CD14-positive monocyte (primary cell): ENCODE data around the gene TBC1D30. TPM values are rescaled to one million over a fixed set of nuclear protein-coding genes. Genes with fewer than 3 reads are reported as not detected.

ENCODE experiments used
- DNase-seq, 3 donors: peaks; one replicate each; pipeline ENCODE4 v3.0.0-alpha.2; 2011 to 2022
- H2AFZ ChIP-seq: 2 replicates; pipeline ENCODE4 v1.6.0; 2012; ENCODE audit warnings: mild to moderate bottlenecking, low read depth, low read length, inconsistent platforms; ENCODE audit not compliant: insufficient read depth, poor library complexity, severe bottlenecking
- H3K27ac ChIP-seq, 2 donors: 1 replicate in 1 of 2; 2 replicates in 1 of 2; pipeline ENCODE4 v1.5.1; 2012 to 2013; ENCODE audit warnings: low read length in 2 of 2, control low read depth in 1 of 2, inconsistent platforms in 1 of 2, low read depth in 1 of 2, mild to moderate bottlenecking in 1 of 2
- H3K27me3 ChIP-seq, 2 donors: one replicate each; pipeline versions ENCODE4 v1.6.0 to v1.6.1; 2011 to 2013; ENCODE audit warnings: low read length in 2 of 2; ENCODE audit not compliant: control insufficient read depth in 2 of 2, insufficient read depth in 2 of 2
- H3K36me3 ChIP-seq, 2 donors: replicated peaks in 1 of 2; 1 replicate in 1 of 2; 2 replicates in 1 of 2; pipeline versions ENCODE4 v1.5.1 to v1.6.1; 2012 to 2013; ENCODE audit warnings: low read length in 2 of 2, control low read depth in 1 of 2, inconsistent platforms in 1 of 2, mild to moderate bottlenecking in 1 of 2; ENCODE audit not compliant: insufficient read depth in 2 of 2, control insufficient read depth in 1 of 2
- H3K4me1 ChIP-seq, 2 donors: 1 replicate in 1 of 2; 2 replicates in 1 of 2; pipeline versions ENCODE4 v1.5.1 to v1.6.1; 2012 to 2013; ENCODE audit warnings: low read length in 2 of 2, control low read depth in 1 of 2, inconsistent platforms in 1 of 2, mild to moderate bottlenecking in 1 of 2, moderate library complexity in 1 of 2; ENCODE audit not compliant: insufficient read depth in 2 of 2, control insufficient read depth in 1 of 2
- H3K4me2 ChIP-seq: replicated peaks from 2 replicates; pipeline ENCODE3; 2012; ENCODE audit warnings: low read length, moderate library complexity, mild to moderate bottlenecking; ENCODE audit not compliant: poor library complexity, severe bottlenecking; ENCODE audit errors: extremely low read depth
- H3K4me3 ChIP-seq, 3 experiments: fragments of 200-600 bp in 1 of 3; sonication (generic) in 1 of 3; replicated peaks in 1 of 3; 1 replicate in 2 of 3; 2 replicates in 1 of 3; pipeline ENCODE4 v1.5.1; 2011 to 2013; ENCODE audit warnings: low read length in 3 of 3, mild to moderate bottlenecking in 3 of 3, control low read depth in 2 of 3, low read depth in 2 of 3, inconsistent platforms in 1 of 3, moderate library complexity in 1 of 3
- H3K79me2 ChIP-seq: 2 replicates; pipeline ENCODE4 v1.6.0; 2012; ENCODE audit warnings: mild to moderate bottlenecking, control low read depth, inconsistent platforms, low read length, moderate library complexity; ENCODE audit not compliant: insufficient read depth
- H3K9ac ChIP-seq: 2 replicates; pipeline ENCODE4 v1.6.0; 2017; ENCODE audit warnings: low read length, mild to moderate bottlenecking; ENCODE audit not compliant: insufficient read depth, poor library complexity, severe bottlenecking
- H3K9me3 ChIP-seq, 2 donors: replicated peaks in 1 of 2; 1 replicate in 1 of 2; 2 replicates in 1 of 2; pipeline versions ENCODE4 v1.5.1 to v1.6.1; 2012 to 2013; ENCODE audit warnings: low read length in 2 of 2, control low read depth in 1 of 2; ENCODE audit not compliant: control insufficient read depth in 1 of 2, insufficient read depth in 1 of 2
- H4K20me1 ChIP-seq: 2 replicates; pipeline ENCODE4 v1.6.0; 2012; ENCODE audit warnings: mild to moderate bottlenecking, low read length, control low read depth, moderate library complexity; ENCODE audit not compliant: insufficient read depth
- H3K27ac Mint-ChIP-seq, 7 donors: one replicate each; pipeline ENCODE4 v1.8.0; 2020; ENCODE audit warnings: mild to moderate bottlenecking in 7 of 7, mixed read lengths in 7 of 7, moderate library complexity in 6 of 7, inconsistent platforms in 2 of 7
- H3K27me3 Mint-ChIP-seq, 3 donors: one replicate each; pipeline ENCODE4 v1.8.0; 2021 to 2022; ENCODE audit warnings: low read depth in 3 of 3, mild to moderate bottlenecking in 3 of 3, mixed read lengths in 3 of 3, moderate library complexity in 3 of 3, inconsistent platforms in 1 of 3
- H3K36me3 Mint-ChIP-seq, 2 donors: one replicate each; pipeline ENCODE4 v1.8.0; 2020; ENCODE audit warnings: mixed read lengths in 2 of 2, inconsistent platforms in 1 of 2, mild to moderate bottlenecking in 1 of 2
- H3K4me1 Mint-ChIP-seq: one replicate; pipeline ENCODE4 v1.8.0; 2020; ENCODE audit warnings: mild to moderate bottlenecking, mixed read lengths
- H3K4me3 Mint-ChIP-seq, 2 donors: one replicate each; pipeline ENCODE4 v1.8.0; 2020; ENCODE audit warnings: mild to moderate bottlenecking in 2 of 2, mixed read lengths in 2 of 2, moderate library complexity in 1 of 2
- H3K9me3 Mint-ChIP-seq, 7 donors: one replicate each; pipeline ENCODE4 v1.8.0; 2020 to 2022; ENCODE audit warnings: mixed read lengths in 7 of 7, mild to moderate bottlenecking in 6 of 7, moderate library complexity in 6 of 7, inconsistent platforms in 2 of 7
- WGBS: methylation state at CpG from one replicate; pipeline ENCODE4 v1.1.5; 2013; ENCODE audit warnings: missing lambda C conversion rate; ENCODE audit not compliant: insufficient coverage; 5-methylcytosine and 5-hydroxymethylcytosine counted together
- intact Hi-C, 2 donors: fragments of 100-400 bp; cut with micrococcal nuclease; formaldehyde crosslinking; loops; one replicate each; pipeline versions ENCODE4 v1.15.0 to v1.15.1; 2023
- polyA plus RNA-seq, 3 donors: library from polyadenylated mRNA; depleted of rRNA in 1 of 3; unstranded in 2 of 3; stranded (reverse) in 1 of 3; fragments of 300-500 nt in 2 of 3; fragments of >200 nt in 1 of 3; fragmentation: Illumina TruSeq in 2 of 3; gene quantifications; 1 replicate in 2 of 3; 2 replicates in 1 of 3; pipeline ENCODE4 v1.2.3, GENCODE V29; 2012 to 2021
- TF ChIP-seq, protein P1 (sequence below): fragments of 200-600 bp; IDR thresholded peaks from one replicate; pipeline ENCODE4 v1.8.0; 2022; ENCODE audit warnings: antibody characterized with exemption, mild to moderate bottlenecking

TBC1D30 gene
- polyA plus RNA-seq, 3 donors = 1.1 to 2.8 (median 2.7) TPM

DNA sequence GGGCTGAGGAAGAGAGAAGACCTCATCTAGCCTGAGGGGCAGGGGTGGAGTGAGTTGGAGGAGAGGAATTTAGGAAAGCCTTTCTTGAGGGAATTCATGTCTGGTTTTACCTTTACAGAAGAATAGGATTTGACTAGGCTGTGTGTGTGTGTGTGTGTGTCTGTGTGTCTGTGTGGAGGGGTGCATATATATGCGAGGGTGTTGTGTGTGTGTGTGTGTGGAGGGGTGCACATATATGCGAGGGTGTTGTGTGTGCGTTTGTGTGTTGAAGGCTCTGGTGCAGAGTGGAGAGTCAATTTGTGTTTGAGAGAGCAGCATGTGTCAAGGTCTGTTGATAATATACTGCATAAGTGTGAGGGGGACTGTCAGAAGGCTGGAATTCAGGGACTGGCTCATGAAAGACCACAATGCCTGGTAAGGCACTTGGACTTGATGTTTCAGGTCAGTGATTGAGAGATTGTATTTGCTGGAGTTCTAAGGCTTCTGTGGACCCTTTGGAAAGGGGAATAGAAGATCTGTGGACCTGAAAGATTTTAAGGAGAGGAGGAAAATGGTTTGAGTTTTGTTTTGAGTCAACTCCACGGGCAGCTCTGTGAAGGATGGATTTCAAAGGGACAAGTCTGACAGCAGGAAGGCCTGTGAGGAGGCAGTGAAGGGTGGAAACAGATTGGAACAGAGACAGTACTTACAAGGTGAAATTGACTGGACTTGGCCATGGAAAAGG, 34.6 kb downstream of the TBC1D30 start:
- no peaks in the 10 kb centered on the region for H3K79me2 ChIP-seq
- Mint-ChIP-seq H3K36me3 (no peaks in the 10 kb centered on the region), H3K4me1 (no peaks in the 10 kb centered on the region), H3K27me3 (peaks cover 7 to 12% (median 10%) of the 10 kb centered on the region in 3 donors), H3K27ac (peak overlapping the region in 1 of 7 donors; percentile 0), H3K4me3 (no peak overlapping the region), H3K9me3 (peaks cover 0 to 2% (median 0%) of the 10 kb centered on the region in 7 donors)
- H3K27ac ChIP-seq = no peak overlapping the region
- peaks cover 2 to 3% of the 10 kb centered on the region in 2 donors for H3K27me3 ChIP-seq
- H3K4me1 ChIP-seq = no peaks in the 10 kb centered on the region
- H3K36me3 ChIP-seq = no peaks in the 10 kb centered on the region
- no peak overlapping the region for H2AFZ ChIP-seq
- 88% methylated on average over 4 of the region's 4 CpGs for WGBS
- no peak overlapping the region for H3K4me3 ChIP-seq
- intact Hi-C loops = no loop called here
- H3K9ac ChIP-seq = no peak overlapping the region
- H3K4me2 ChIP-seq = no peak overlapping the region
- no peak for DNase-seq
- H3K9me3 ChIP-seq = no peaks in the 10 kb centered on the region
- H4K20me1 ChIP-seq = no peaks in the 10 kb centered on the region
- TF ChIP-seq, protein P1, sequence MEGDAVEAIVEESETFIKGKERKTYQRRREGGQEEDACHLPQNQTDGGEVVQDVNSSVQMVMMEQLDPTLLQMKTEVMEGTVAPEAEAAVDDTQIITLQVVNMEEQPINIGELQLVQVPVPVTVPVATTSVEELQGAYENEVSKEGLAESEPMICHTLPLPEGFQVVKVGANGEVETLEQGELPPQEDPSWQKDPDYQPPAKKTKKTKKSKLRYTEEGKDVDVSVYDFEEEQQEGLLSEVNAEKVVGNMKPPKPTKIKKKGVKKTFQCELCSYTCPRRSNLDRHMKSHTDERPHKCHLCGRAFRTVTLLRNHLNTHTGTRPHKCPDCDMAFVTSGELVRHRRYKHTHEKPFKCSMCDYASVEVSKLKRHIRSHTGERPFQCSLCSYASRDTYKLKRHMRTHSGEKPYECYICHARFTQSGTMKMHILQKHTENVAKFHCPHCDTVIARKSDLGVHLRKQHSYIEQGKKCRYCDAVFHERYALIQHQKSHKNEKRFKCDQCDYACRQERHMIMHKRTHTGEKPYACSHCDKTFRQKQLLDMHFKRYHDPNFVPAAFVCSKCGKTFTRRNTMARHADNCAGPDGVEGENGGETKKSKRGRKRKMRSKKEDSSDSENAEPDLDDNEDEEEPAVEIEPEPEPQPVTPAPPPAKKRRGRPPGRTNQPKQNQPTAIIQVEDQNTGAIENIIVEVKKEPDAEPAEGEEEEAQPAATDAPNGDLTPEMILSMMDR = no peak

DNA sequence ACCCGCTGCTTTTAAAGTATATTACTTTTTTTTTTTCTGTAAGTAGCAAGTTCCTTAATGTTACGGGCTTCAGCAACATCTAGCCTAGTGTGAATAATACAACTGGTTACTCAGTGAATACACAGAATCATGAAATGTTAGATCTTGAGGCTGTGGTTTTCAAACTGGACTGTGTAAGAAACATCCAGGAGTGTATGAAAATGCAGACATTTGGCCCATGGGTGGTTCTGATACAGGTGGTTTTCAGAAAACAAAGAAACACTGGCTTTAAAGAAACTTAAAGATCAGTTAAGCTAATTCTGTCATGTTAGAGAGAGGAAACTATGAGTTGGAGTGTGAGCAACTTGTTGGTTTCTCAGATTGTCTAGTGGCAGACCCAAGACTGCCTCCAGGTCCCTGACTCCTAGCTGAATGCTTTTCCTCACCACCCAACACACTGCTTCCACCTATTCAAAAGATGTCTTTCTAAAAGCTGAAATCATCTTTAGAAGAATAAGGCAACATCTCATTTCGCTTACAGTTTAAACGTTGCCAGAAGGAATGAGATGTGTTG, 36.1 kb downstream of the TBC1D30 start:
- Histone ChIP-seq H3K4me3 (no peak overlapping the region), H3K79me2 (no peaks in the 10 kb centered on the region), H4K20me1 (no peaks in the 10 kb centered on the region), H3K4me1 (no peaks in the 10 kb centered on the region), H3K4me2 (no peak overlapping the region), H3K27me3 (peaks cover 4 to 8% of the 10 kb centered on the region in 2 donors), H3K9ac (no peak overlapping the region), H3K27ac (no peak overlapping the region), H2AFZ (no peak overlapping the region), H3K9me3 (no peaks in the 10 kb centered on the region), H3K36me3 (no peaks in the 10 kb centered on the region)
- Mint-ChIP-seq H3K36me3 (no peaks in the 10 kb centered on the region), H3K27me3 (peaks cover 7 to 14% (median 12%) of the 10 kb centered on the region in 3 donors), H3K9me3 (peaks cover 0 to 2% (median 0%) of the 10 kb centered on the region in 7 donors), H3K4me1 (no peaks in the 10 kb centered on the region), H3K4me3 (no peak overlapping the region), H3K27ac (no peak overlapping the region)
- TF ChIP-seq, protein P1 = no peak
- DNase-seq = no peak
- 100% methylated on average over 3 of the region's 4 CpGs for WGBS
- intact Hi-C loops = no loop called here
